Endodermal cell (in vitro differentiated cells): ENCODE results near the gene REEP2. TPM values are rescaled to one million over a fixed set of nuclear protein-coding genes. Genes with fewer than 3 reads are reported as not detected.
"Not testable (repeated sequence)": the region's sequence is repeated elsewhere in the genome, so short reads cannot be mapped to it uniquely, and the experiment has no call there.

Experiments used
- DNase-seq: peaks from one replicate; pipeline ENCODE4 v3.0.0-alpha.2; 2017
- H3K27ac ChIP-seq: 2 replicates; pipeline ENCODE4 v1.5.1; 2013; ENCODE audit warnings: mild to moderate bottlenecking, low read depth, low read length, moderate library complexity
- H3K27me3 ChIP-seq: 2 replicates; pipeline ENCODE4 v1.6.1; 2013; ENCODE audit warnings: mild to moderate bottlenecking, low read length, moderate library complexity; ENCODE audit not compliant: insufficient read depth, control insufficient read depth, poor library complexity, severe bottlenecking
- H3K36me3 ChIP-seq: 2 replicates; pipeline ENCODE4 v1.7.0; 2013; ENCODE audit warnings: mild to moderate bottlenecking, low read length, moderate library complexity; ENCODE audit not compliant: control insufficient read depth, insufficient read depth
- H3K4me1 ChIP-seq: one replicate; pipeline ENCODE4 v1.7.0; 2013; ENCODE audit warnings: low read length; ENCODE audit not compliant: control insufficient read depth, insufficient read depth
- H3K4me3 ChIP-seq: 2 replicates; pipeline ENCODE4 v1.5.1; 2013; ENCODE audit warnings: mild to moderate bottlenecking, low read length, moderate library complexity
- H3K9ac ChIP-seq: 2 replicates; pipeline ENCODE4 v1.6.1; 2013; ENCODE audit warnings: mild to moderate bottlenecking, low read length, moderate library complexity; ENCODE audit not compliant: poor library complexity, severe bottlenecking; ENCODE audit errors: extremely low read depth
- H3K9me3 ChIP-seq: 2 replicates; pipeline ENCODE4 v1.6.1; 2013; ENCODE audit warnings: mild to moderate bottlenecking, low read length, moderate library complexity; ENCODE audit not compliant: control insufficient read depth
- H3K27ac Mint-ChIP-seq: 2 replicates; pipeline ENCODE4 v1.8.0; 2020; ENCODE audit warnings: mixed read lengths
- H3K27me3 Mint-ChIP-seq: 2 replicates; pipeline ENCODE4 v1.8.0; 2021; ENCODE audit warnings: mild to moderate bottlenecking, mixed read lengths; ENCODE audit not compliant: insufficient read depth
- H3K36me3 Mint-ChIP-seq: 2 replicates; pipeline ENCODE4 v1.8.0; 2020; ENCODE audit warnings: low read depth, mixed read lengths
- H3K4me1 Mint-ChIP-seq: 2 replicates; pipeline ENCODE4 v1.8.0; 2020; ENCODE audit warnings: mixed read lengths
- H3K4me3 Mint-ChIP-seq: 2 replicates; pipeline ENCODE4 v1.8.0; 2020; ENCODE audit warnings: mild to moderate bottlenecking, moderate library complexity, mixed read lengths
- H3K9me3 Mint-ChIP-seq: 2 replicates; pipeline ENCODE4 v1.8.0; 2020; ENCODE audit warnings: mild to moderate bottlenecking, mixed read lengths
- WGBS, 2 experiments: methylation state at CpG; one replicate each; pipeline versions ENCODE4 v1.1.5 to v1.1.7; 2013; ENCODE audit warnings: missing lambda C conversion rate in 2 of 2, mixed read lengths in 1 of 2; ENCODE audit not compliant: insufficient coverage in 1 of 2, insufficient read length in 1 of 2; 5-methylcytosine and 5-hydroxymethylcytosine counted together
- total RNA-seq, 2 donors: library from RNA; stranded (reverse); fragmentation: NEBNext Ultra II Directional in 1 of 2; extraction: Animal tissue kit (Norgen Biotek cat#: 25700) in 1 of 2; gene quantifications; 2 replicates in 1 of 2; 3 replicates in 1 of 2; pipeline ENCODE4 v1.2.1, GENCODE V29; 2021
- TF ChIP-seq, protein P1 (sequence below): fragments of 200-600 bp; sonication (generic); conservative IDR thresholded peaks from 2 replicates; pipeline ENCODE4 v1.5.0; 2021; ENCODE audit warnings: antibody characterized with exemption, mild to moderate bottlenecking

REEP2 gene
- total RNA-seq, 2 donors from 2014 or later = 17.7 to 26.9 TPM

DNA sequence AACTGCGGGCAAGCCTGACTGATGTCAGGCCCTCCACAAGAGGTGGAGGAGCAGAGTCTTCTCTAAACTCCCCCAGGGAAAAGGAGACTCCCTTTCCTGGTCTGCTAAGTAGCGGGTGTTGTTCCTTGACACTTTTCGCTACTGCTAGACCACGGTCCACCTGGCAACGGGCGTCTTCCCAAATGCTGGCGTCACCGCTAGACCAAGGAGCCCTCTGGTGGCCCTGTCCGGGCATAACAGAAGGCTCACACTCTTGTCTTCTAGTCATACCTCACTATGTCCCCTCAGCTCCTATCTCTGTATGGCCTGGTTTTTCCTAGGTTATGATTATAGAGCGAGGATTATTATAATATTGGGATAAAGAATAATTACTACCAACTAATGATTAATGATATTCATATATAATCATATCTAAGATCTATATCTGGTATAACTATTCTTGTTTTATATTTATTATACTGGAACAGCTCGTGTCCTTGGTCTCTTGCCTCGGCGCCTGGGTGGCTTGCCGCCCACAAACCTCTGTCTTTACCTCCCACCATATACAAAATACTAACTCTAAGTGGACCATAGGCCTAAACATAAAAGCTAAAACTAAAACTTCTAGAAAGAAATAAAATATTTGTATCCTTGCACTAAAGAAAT lies 27.7 kb upstream of the REEP2 start:
- not testable (repeated sequence) for H3K9ac ChIP-seq, H3K27ac ChIP-seq, H3K4me3 ChIP-seq, H3K27me3 Mint-ChIP-seq, H3K27me3 ChIP-seq, H3K4me1 Mint-ChIP-seq, H3K4me3 Mint-ChIP-seq, H3K27ac Mint-ChIP-seq, H3K4me1 ChIP-seq
- WGBS, 2 experiments = 91 to 95% methylated on average over 6 to 12 of the region's 14 CpGs
- H3K36me3 Mint-ChIP-seq = peaks cover 74% of the 10 kb centered on the region
- TF ChIP-seq, protein P1, sequence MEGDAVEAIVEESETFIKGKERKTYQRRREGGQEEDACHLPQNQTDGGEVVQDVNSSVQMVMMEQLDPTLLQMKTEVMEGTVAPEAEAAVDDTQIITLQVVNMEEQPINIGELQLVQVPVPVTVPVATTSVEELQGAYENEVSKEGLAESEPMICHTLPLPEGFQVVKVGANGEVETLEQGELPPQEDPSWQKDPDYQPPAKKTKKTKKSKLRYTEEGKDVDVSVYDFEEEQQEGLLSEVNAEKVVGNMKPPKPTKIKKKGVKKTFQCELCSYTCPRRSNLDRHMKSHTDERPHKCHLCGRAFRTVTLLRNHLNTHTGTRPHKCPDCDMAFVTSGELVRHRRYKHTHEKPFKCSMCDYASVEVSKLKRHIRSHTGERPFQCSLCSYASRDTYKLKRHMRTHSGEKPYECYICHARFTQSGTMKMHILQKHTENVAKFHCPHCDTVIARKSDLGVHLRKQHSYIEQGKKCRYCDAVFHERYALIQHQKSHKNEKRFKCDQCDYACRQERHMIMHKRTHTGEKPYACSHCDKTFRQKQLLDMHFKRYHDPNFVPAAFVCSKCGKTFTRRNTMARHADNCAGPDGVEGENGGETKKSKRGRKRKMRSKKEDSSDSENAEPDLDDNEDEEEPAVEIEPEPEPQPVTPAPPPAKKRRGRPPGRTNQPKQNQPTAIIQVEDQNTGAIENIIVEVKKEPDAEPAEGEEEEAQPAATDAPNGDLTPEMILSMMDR = peak; percentile 77
- H3K9me3 Mint-ChIP-seq = peaks cover 29% of the 10 kb centered on the region
- H3K36me3 ChIP-seq = peaks cover 74% of the 10 kb centered on the region
- H3K9me3 ChIP-seq = peaks cover 30% of the 10 kb centered on the region
- DNase-seq = peak; percentile 85

DNA sequence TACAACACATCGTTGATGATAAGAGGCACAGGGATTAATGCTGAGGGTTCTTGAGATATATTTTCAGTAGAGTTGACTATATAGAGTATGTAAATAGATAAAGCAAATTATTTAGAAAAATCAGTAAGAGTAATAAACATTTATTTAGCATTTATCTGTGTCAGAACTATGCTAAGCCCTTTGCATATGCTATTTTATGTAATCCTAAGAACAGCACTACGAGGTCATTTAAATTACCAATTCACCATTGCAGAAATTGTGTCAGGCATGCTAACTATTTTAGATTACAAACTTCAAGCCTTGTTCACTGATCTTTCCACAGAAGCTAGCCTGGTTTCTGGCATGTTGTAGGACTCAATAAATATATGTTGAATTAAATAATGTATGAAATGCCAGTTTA lies 20.4 kb upstream of the REEP2 start:
- no peak for DNase-seq
- Mint-ChIP-seq H3K27me3 (no peaks in the 10 kb centered on the region), H3K36me3 (peaks cover 72% of the 10 kb centered on the region), H3K4me1 (no peaks in the 10 kb centered on the region), H3K27ac (no peak overlapping the region), H3K9me3 (no peaks in the 10 kb centered on the region), H3K4me3 (no peak overlapping the region)
- WGBS, 2 experiments = 100% methylated on average over 1 to 2 of the region's 2 CpGs
- H3K36me3 ChIP-seq = peaks cover 85% of the 10 kb centered on the region
- H3K4me3 ChIP-seq = no peak overlapping the region
- no peaks in the 10 kb centered on the region for H3K4me1 ChIP-seq
- no peak overlapping the region for H3K27ac ChIP-seq
- no peaks in the 10 kb centered on the region for H3K27me3 ChIP-seq
- no peaks in the 10 kb centered on the region for H3K9me3 ChIP-seq
- TF ChIP-seq, protein P1 = no peak
- H3K9ac ChIP-seq = no peak overlapping the region

DNA sequence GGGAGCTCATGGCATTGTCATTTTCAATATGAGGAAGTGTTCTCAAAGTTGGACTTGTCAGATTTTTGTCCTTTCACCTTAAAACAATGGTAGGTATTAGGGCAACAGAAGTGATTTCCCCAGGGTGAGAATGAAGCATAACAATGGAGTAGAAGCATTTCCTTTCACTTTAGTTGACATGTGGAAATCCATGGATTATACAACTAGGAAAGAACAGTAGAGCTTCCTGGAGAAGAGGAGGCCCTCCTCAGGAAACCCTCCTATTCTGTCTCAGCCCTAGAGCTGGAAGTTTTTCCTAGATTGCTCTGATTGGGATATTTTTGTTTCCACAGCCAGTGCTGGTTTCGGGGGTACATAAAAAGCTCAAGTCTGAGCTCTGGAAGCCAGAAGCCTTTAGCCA lies 13.8 kb upstream of the REEP2 start:
- no peaks in the 10 kb centered on the region for H3K9me3 ChIP-seq
- peaks cover 71% of the 10 kb centered on the region for H3K36me3 Mint-ChIP-seq
- WGBS, 2 experiments = 89 to 93% methylated on average over 1 of the region's 1 CpG
- H3K27me3 Mint-ChIP-seq = no peaks in the 10 kb centered on the region
- H3K27me3 ChIP-seq = no peaks in the 10 kb centered on the region
- H3K36me3 ChIP-seq = peaks cover 86% of the 10 kb centered on the region
- H3K4me3 ChIP-seq = no peak overlapping the region
- H3K4me1 ChIP-seq = no peaks in the 10 kb centered on the region
- H3K27ac ChIP-seq = no peak overlapping the region
- no peak overlapping the region for H3K9ac ChIP-seq
- DNase-seq = no peak
- no peak overlapping the region for H3K27ac Mint-ChIP-seq
- H3K4me1 Mint-ChIP-seq = no peaks in the 10 kb centered on the region
- TF ChIP-seq, protein P1 = no peak
- H3K9me3 Mint-ChIP-seq = no peaks in the 10 kb centered on the region
- H3K4me3 Mint-ChIP-seq = no peak overlapping the region
